ENCODE data around the gene SIM2. TPM values are rescaled to one million over a fixed set of nuclear protein-coding genes. Genes with fewer than 3 reads are reported as not detected.

SIM2 gene
- total and polyA plus RNA-seq, 2 donors (not counting 1 experiment from before 2014, with no cell fraction given) = 0.22 TPM; not detected in 1

GRCh38 chr21:36788120-36788638, 89.3 kb downstream of the SIM2 start:
- TF ChIP-seq CTCF (conservative IDR thresholded peaks at IDR 0.05 in 1 of 2, IDR thresholded peaks at IDR 0.05 in 1 of 2; ENCODE audit: low read depth in 1 of 2, low read length in 2 of 2) = no peak
- TF ChIP-seq EZH2 (IDR thresholded peaks at IDR 0.05; ENCODE audit: low read length, missing control alignments) = no peak
- H3K36me3 ChIP-seq (ENCODE audit: control insufficient read depth, insufficient read depth, low read length) = no peaks in the 10 kb centered on the region
- no peaks in the 10 kb centered on the region for H4K20me1 ChIP-seq (ENCODE audit: control insufficient read depth, extremely low read depth, insufficient read depth, low read length)
- H3K27ac ChIP-seq (ENCODE audit: insufficient read depth, low read length) = no peak overlapping the region
- H3K9ac ChIP-seq (ENCODE audit: insufficient read depth, low read length) = no peak overlapping the region
- no peak overlapping the region for H3K4me3 ChIP-seq (replicated peaks in 1 of 4; ENCODE audit: control extremely low read depth in 1 of 4, insufficient read depth in 1 of 4, low read depth in 3 of 4, low read length in 4 of 4)
- H3K9me3 ChIP-seq (ENCODE audit: control insufficient read depth, insufficient read depth, low read depth, low read length) = no peaks in the 10 kb centered on the region
- H3K79me2 ChIP-seq (ENCODE audit: control insufficient read depth, insufficient read depth, low read length) = no peaks in the 10 kb centered on the region
- no peak for DNase-seq (ENCODE audit: low read depth in 2 of 2)
- H3K4me1 ChIP-seq (ENCODE audit: control insufficient read depth, extremely low read depth, insufficient read depth, low read length) = no peaks in the 10 kb centered on the region
- no peak overlapping the region for H3K4me2 ChIP-seq (ENCODE audit: extremely low read depth, insufficient read depth, low read length)
- no peak overlapping the region for H2AFZ ChIP-seq (ENCODE audit: low read length)
- no peaks in the 10 kb centered on the region for H3K27me3 ChIP-seq (ENCODE audit: control insufficient read depth, insufficient read depth, low read length)

- no peaks in the 10 kb centered on the region for H3K36me3 ChIP-seq (ENCODE audit: control insufficient read depth, insufficient read depth, low read length)
- no peaks in the 10 kb centered on the region for H3K79me2 ChIP-seq (ENCODE audit: control insufficient read depth, insufficient read depth, low read length)
- no peaks in the 10 kb centered on the region for H3K9me3 ChIP-seq (ENCODE audit: control insufficient read depth, insufficient read depth, low read depth, low read length)
- no peak overlapping the region for H3K4me3 ChIP-seq (replicated peaks in 1 of 4; ENCODE audit: control extremely low read depth in 1 of 4, insufficient read depth in 1 of 4, low read depth in 3 of 4, low read length in 4 of 4)
- no peak overlapping the region for H3K4me2 ChIP-seq (ENCODE audit: extremely low read depth, insufficient read depth, low read length)
- no peak overlapping the region for H2AFZ ChIP-seq (ENCODE audit: low read length)
- H3K9ac ChIP-seq (ENCODE audit: insufficient read depth, low read length) = no peak overlapping the region
- no peak overlapping the region for H3K27ac ChIP-seq (ENCODE audit: insufficient read depth, low read length)
- no peak for DNase-seq (ENCODE audit: low read depth in 2 of 2)
- no peaks in the 10 kb centered on the region for H4K20me1 ChIP-seq (ENCODE audit: control insufficient read depth, extremely low read depth, insufficient read depth, low read length)
- no peaks in the 10 kb centered on the region for H3K4me1 ChIP-seq (ENCODE audit: control insufficient read depth, extremely low read depth, insufficient read depth, low read length)
- TF ChIP-seq CTCF (conservative IDR thresholded peaks at IDR 0.05 in 1 of 2, IDR thresholded peaks at IDR 0.05 in 1 of 2; ENCODE audit: low read depth in 1 of 2, low read length in 2 of 2) (no peak), EZH2 (IDR thresholded peaks at IDR 0.05; ENCODE audit: low read length, missing control alignments) (no peak)
- H3K27me3 ChIP-seq (ENCODE audit: control insufficient read depth, insufficient read depth, low read length) = no peaks in the 10 kb centered on the region
These were observed 91.7 kb downstream of the SIM2 start for GRCh38 chr21:36790616-36791015.

- no peak overlapping the region for H3K4me3 ChIP-seq (replicated peaks in 1 of 4; ENCODE audit: control extremely low read depth in 1 of 4, insufficient read depth in 1 of 4, low read depth in 3 of 4, low read length in 4 of 4)
- no peak for TF ChIP-seq EZH2 (IDR thresholded peaks at IDR 0.05; ENCODE audit: low read length, missing control alignments)
- no peak for TF ChIP-seq CTCF (conservative IDR thresholded peaks at IDR 0.05 in 1 of 2, IDR thresholded peaks at IDR 0.05 in 1 of 2; ENCODE audit: low read depth in 1 of 2, low read length in 2 of 2)
- H4K20me1 ChIP-seq (ENCODE audit: control insufficient read depth, extremely low read depth, insufficient read depth, low read length) = no peaks in the 10 kb centered on the region
- H3K27me3 ChIP-seq (ENCODE audit: control insufficient read depth, insufficient read depth, low read length) = no peaks in the 10 kb centered on the region
- H3K79me2 ChIP-seq (ENCODE audit: control insufficient read depth, insufficient read depth, low read length) = no peaks in the 10 kb centered on the region
- no peak overlapping the region for H3K4me2 ChIP-seq (ENCODE audit: extremely low read depth, insufficient read depth, low read length)
- H3K4me1 ChIP-seq (ENCODE audit: control insufficient read depth, extremely low read depth, insufficient read depth, low read length) = no peaks in the 10 kb centered on the region
- no peak overlapping the region for H3K9ac ChIP-seq (ENCODE audit: insufficient read depth, low read length)
- no peak overlapping the region for H2AFZ ChIP-seq (ENCODE audit: low read length)
- no peak for DNase-seq (ENCODE audit: low read depth in 2 of 2)
- no peaks in the 10 kb centered on the region for H3K9me3 ChIP-seq (ENCODE audit: control insufficient read depth, insufficient read depth, low read depth, low read length)
- H3K36me3 ChIP-seq (ENCODE audit: control insufficient read depth, insufficient read depth, low read length) = no peaks in the 10 kb centered on the region
- H3K27ac ChIP-seq (ENCODE audit: insufficient read depth, low read length) = no peak overlapping the region
These were observed 92.3 kb downstream of the SIM2 start for GRCh38 chr21:36791180-36791579.
